Middle frontal gyrus (tissue), 1 donor: ENCODE results near the gene VWDE.

Source experiments
- DNase-seq: peaks from one replicate; pipeline ENCODE4 v3.0.0-alpha.2; 2015; ENCODE audit warnings: low spot score; ENCODE audit errors: extremely low spot score

VWDE gene

DNA sequence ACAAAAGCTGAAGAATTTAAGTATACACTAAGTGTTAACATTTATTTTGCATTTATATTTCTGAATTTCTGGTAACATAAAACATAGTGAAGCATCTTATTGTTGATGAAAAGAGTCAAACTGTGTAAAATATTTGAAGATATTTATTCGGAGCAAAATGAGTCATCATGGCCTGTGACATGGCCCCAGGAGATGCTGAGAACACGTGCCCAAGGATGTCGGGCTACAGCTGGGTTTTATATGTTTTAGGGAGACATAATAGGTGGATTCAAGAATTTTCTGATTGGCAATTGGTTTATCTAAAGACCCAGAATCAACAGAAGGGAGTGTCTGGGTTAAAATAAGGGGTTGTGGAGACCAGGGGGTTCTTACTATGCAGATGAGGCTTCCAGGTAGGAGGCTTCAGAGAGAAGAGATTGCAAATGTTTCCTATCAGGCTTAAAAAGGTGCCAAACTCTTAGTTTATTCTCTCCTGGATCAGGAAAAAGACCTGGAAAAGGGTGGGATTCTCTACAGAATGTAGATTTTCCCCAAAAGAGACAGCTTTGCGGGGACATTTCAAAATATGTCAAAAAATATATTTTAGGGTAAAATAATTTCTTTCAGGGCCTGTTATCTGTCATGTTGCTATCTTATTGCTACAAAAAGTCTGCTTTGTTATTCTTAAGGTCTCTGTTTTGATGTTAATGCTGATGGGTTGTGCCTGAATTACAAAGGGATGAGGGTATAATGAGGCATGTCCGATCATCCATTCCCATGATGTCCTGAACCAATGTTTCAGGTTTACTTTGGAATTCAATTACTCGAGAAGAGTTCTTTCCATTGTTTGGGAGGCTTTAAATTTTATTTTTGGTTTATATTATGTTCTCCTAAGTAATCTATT is 74.5 kb downstream of the VWDE start:
- no peak for DNase-seq

DNA sequence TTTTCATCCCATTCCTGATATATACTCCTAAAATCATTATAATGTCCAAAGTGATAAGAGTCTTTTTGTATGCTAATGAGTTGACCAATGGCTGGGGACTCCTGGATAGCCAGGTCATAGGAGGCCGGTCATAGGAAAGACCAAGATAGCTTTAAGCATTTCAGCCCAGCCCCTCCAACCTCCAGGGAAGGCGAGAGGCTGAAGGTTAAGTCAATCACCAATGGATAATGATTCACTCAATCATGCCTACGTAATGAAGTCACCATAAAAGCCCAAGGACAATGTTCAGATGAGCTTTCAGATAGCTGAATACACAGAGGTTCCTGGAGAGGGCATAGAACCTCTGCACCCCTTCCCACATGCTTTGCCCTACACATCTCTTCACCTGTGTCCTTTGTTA is 75.7 kb downstream of the VWDE start:
- no peak for DNase-seq

GRCh38 chr7:12325646-12326045 is 78.0 kb downstream of the VWDE start:
- no peak for DNase-seq

DNA sequence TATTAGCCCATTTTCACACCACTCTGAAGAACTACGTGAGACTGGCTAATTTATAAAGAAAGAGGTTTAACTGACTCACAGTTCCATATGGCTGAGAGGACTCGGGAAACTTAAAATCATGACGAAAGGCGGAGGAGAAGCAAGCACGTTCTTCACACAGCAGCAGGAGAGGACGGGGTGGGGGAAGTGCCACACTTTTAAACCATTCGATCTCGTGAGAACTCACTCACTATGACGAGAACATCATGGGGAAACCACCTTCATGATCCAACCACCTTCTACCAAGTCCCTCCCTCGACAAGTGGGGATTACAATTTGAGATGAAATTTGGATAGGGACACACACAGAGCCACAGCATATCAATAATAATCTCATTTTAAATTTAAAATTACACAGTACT is 80.2 kb downstream of the VWDE start:
- no peak for DNase-seq

- no peak for DNase-seq
Measured at GRCh38 chr7:12322903-12323300, 80.8 kb downstream of the VWDE start.

DNA sequence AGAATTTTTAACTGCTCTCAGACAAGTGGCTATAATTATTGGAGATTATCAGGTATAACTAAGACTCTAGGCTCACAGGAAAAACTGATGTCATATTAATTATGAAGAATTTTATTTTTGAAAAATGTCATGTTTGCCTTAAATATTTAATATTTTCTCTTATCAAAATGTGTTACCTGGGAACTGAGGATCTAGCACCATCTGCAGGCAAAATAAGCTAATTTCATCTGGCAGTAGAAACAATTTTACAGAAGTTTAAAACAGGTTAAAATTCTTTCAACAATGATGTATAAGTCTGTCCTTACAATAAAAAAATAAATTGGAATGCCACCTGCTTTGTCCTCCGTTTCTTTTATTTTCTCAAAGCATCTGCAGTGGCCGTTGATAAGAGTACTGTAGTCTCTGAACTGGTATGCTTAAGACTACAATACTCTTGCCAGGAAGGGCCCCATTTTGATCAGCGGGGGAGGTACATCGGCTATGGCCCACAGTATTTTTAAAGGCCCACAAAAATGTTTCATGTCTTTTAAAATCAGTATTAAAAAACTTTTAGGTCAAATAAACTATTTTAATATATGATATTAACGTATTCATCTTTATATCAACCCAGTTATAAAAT is 81.3 kb downstream of the VWDE start:
- no peak for DNase-seq

DNA sequence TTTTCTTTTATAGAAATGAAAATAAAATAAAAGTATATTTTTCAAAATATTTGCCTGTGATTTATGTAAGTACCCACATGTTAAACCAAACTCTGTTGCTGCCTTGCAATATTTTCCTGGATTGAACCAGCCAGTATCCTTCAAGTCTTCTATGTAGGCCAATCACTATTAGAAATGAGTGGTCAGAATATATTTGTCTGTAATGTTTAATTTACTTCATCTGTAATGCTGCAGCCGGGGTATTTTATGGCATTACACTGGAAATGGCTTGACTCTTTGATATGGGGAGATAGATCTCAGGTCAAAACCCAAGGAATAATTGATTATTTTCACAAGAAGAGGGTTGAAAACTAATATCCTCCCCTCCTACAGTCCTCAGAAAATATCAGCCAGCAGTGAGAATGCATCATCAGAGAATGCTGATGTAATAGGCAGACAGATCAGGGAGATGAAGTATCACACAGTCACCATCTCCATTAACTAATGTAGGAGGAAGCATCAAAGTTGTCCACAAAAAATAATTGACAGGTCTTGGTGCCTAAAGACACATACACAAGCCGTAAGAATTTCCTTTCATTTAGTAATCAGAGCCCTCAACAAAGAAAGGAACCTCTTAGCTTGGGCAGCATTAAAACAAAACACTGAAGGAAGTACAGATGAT is 82.5 kb downstream of the VWDE start:
- DNase-seq, result no peak

- DNase-seq, result no peak
Measured at GRCh38 chr7:12320241-12320986, 83.3 kb downstream of the VWDE start.

- DNase-seq, result no peak
Measured at GRCh38 chr7:12317675-12318074, 86.0 kb downstream of the VWDE start.

DNA sequence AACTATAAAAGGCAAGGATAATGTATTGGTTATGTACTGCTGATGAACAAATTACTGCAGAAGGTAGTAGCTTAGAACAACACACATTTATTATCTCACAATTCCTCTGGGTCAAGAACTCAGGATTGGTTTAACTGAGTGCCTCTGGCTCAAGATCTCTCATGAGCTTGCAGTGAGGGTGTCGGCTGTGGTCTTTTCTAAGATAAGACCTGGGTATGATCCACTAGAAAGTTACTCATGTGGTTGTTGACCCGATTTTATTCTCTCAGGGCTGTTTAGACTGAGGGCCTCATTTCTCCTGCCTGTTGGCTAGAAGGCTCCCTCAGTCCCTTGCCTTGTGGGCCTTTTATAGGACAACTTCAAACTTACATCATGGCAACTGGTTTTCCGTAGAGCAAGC is 86.7 kb downstream of the VWDE start:
- no peak for DNase-seq

GRCh38 chr7:12315049-12315448 is 88.6 kb downstream of the VWDE start:
- no peak for DNase-seq

- no peak for DNase-seq
Measured at GRCh38 chr7:12314199-12314598, 89.5 kb downstream of the VWDE start.

- no peak for DNase-seq
Measured at GRCh38 chr7:12305502-12305901, 98.2 kb downstream of the VWDE start.

- DNase-seq, result no peak
Measured at GRCh38 chr7:12303495-12303894, 100.2 kb downstream of the VWDE start.

- DNase-seq, result no peak
Measured at GRCh38 chr7:12303062-12303461, 100.6 kb downstream of the VWDE start.

- DNase-seq, result no peak
Measured at GRCh38 chr7:12300415-12300814, 103.2 kb downstream of the VWDE start.

DNA sequence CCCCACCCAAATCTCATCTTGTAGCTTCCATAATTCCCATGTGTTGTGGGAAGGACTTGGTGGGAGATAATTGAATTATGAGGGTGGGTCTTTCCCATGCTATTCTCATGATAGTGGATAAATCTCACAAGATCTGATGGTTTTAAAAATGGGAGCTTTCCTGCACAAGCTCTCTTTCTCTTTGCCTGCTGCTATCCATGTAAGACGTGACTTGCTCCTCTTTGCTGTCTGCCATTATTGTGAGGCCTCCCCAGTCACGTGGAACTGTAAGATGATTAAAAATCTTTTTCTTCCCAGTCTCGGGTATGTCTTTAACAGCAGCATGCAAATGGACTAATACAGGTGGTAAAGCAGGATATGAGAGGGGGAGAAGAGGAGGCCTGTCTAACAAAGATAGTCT is 104.3 kb downstream of the VWDE start:
- DNase-seq, result no peak

DNA sequence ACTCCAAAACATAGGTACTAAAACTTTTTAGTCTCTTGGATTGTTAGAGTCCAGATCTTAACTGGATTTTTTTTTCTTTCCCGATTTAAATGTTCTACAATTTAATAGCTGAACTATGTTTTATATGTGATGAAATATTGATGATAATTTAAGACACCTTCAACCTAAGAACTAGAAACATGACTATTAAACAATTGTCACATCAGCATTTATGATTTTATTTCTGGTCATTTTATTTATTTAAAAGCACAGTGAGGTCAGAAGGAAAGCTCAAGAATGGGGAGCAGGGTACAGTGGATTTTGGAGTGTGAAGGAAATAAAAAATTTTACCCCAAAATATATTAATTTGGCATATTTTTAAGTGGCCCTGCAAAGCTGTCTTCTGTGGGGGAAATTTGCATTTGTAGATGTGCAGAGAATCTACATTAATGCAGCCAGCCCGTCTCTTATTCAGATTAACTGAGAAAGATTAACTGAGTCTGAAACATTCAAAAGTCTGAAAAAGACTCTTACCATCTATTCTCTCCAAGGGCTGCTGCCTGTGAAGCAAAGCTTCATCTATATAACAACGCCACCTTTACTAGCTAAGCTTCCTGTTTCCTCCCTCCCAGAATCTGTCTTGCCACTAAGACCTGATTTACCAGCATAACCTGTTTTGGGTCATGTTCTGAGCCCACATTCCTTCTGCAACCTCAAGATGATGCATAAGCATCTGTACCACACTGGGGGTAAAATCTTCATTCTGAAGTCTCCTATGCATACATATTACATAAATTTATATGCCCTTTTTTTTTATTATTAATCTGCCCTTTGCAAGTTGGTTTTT is 106.2 kb downstream of the VWDE start:
- DNase-seq, result no peak

DNA sequence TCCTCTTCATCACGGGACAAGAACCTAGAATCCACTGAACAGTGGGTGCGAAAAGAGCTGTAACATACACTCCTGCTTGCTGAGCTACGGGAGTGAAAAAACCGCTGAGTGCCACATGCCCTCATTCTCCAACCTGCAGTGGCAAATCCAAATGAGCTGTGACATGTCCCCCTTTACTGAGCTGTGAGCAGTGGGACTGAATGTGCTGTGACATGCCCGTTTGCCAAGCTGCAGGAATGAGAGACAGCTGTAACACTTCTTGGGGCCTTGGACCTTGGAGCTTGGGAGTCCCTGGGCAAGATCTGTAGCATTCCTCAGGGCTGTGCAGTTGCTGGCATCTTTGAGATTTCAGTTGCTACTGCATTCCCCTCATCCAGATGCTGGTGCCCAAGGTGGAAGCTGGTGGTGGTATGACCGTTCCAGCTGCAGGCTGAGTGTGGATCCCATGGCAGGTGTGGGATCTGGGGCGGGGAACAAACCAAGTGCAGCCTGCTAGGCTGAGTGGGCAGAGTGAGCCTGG is 107.6 kb downstream of the VWDE start:
- DNase-seq, result no peak

DNA sequence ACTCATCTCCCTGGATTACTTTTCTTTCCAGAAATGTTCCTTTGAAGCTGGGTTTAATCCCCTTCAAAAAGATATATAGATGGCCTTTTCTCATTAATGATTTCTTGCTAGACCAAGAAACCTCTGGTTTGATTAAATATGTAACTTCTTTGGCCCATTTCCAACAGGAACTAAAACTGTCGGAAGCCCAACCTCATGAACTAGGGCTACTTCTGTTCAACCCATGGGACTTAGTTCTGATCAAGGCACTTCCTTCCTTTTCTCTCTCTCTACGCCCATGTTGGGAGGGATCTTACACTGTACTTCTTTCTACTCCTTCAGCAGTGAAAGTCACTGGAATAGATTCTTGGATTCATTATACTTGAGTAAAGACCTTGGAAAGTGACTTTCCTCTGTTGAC is 109.0 kb downstream of the VWDE start:
- no peak for DNase-seq

DNA sequence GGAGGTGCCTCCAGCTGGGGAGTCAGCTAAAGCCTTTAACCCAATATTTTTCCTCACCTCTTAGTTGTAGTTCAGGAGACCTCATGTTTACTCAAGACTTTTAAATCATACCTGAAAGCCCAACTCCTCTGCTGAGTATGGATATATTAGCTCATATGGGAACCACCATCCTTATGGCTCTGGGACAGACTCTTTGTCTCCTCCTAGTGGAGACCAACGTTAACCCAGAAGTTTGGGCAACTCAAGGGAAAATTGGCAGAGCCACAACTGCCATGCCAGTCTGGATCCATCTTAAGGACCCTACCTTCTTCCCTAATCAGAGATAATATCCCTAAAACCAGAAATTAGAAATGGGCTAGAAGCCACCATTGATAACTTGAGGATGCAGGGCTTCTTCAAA is 111.8 kb downstream of the VWDE start:
- DNase-seq, result no peak
